Liver (tissue), 9 donors: Measurements from ENCODE around the gene SLC24A3. TPM values are rescaled to one million over a fixed set of nuclear protein-coding genes. Genes with fewer than 3 reads are reported as not detected.
A peak's percentile ranks its signal among the peaks of the same experiment; 100 is the strongest.

Experiments used
- DNase-seq: peaks from one replicate; pipeline ENCODE4 v3.0.0-alpha.2; 2017; ENCODE audit warnings: low spot score
- H3K27ac ChIP-seq, 2 donors: one replicate each; pipeline ENCODE4 v1.7.0; 2013; ENCODE audit warnings: inconsistent platforms in 2 of 2, low read length in 2 of 2, control low read depth in 1 of 2, low read depth in 1 of 2, mild to moderate bottlenecking in 1 of 2
- H3K27me3 ChIP-seq, 4 donors: one replicate each; pipeline versions ENCODE4 v1.6.1 to v1.7.0; 2013; ENCODE audit warnings: low read length in 3 of 4, inconsistent platforms in 1 of 4, mild to moderate bottlenecking in 1 of 4, moderate library complexity in 1 of 4; ENCODE audit not compliant: control insufficient read depth in 4 of 4, insufficient read depth in 4 of 4
- H3K36me3 ChIP-seq, 4 donors: one replicate each; pipeline versions ENCODE4 v1.6.1 to v1.7.0; 2013; ENCODE audit warnings: low read length in 3 of 4, mild to moderate bottlenecking in 3 of 4, low read depth in 1 of 4, moderate library complexity in 1 of 4; ENCODE audit not compliant: control insufficient read depth in 4 of 4, insufficient read depth in 3 of 4
- H3K4me1 ChIP-seq, 4 donors: one replicate each; pipeline versions ENCODE4 v1.6.1 to v1.7.0; 2013; ENCODE audit warnings: low read length in 3 of 4, mild to moderate bottlenecking in 3 of 4, moderate library complexity in 1 of 4; ENCODE audit not compliant: control insufficient read depth in 4 of 4, insufficient read depth in 4 of 4
- H3K4me3 ChIP-seq, 3 donors: one replicate each; pipeline versions ENCODE4 v1.6.1 to v1.7.0; 2013; ENCODE audit warnings: low read length in 3 of 3, control low read depth in 1 of 3, low read depth in 1 of 3, mild to moderate bottlenecking in 1 of 3
- H3K9ac ChIP-seq, 2 donors: one replicate each; pipeline ENCODE4 v1.7.0; 2013; ENCODE audit warnings: low read length in 2 of 2, mild to moderate bottlenecking in 2 of 2, moderate library complexity in 2 of 2, control low read depth in 1 of 2, low read depth in 1 of 2
- H3K9me3 ChIP-seq, 4 donors: one replicate each; pipeline versions ENCODE4 v1.6.1 to v1.7.0; 2013; ENCODE audit warnings: low read length in 3 of 4; ENCODE audit not compliant: control insufficient read depth in 4 of 4
- ATF3 ChIP-seq: IDR thresholded peaks from 2 replicates; pipeline ENCODE4 v1.6.1; 2016; ENCODE audit warnings: antibody characterized with exemption
- CTCF ChIP-seq: fragments of 150-350 bp; IDR thresholded peaks from 2 replicates; pipeline ENCODE4 v1.5.1; 2017; ENCODE audit warnings: improper control_type of control experiment, low read depth, low read length; ENCODE audit not compliant: missing input control
- HNF4A ChIP-seq, 2 donors: conservative IDR thresholded peaks; 2 replicates each; pipeline ENCODE4 v1.6.1; 2016; ENCODE audit warnings: antibody characterized with exemption in 2 of 2, mild to moderate bottlenecking in 2 of 2
- NR2F2 ChIP-seq: IDR thresholded peaks from 2 replicates; pipeline ENCODE4 v1.6.1; 2016; ENCODE audit warnings: antibody characterized with exemption
- RAD21 ChIP-seq, 2 donors: IDR thresholded peaks; 2 replicates each; pipeline ENCODE4 v1.6.1; 2016; ENCODE audit warnings: antibody characterized with exemption in 2 of 2, mild to moderate bottlenecking in 2 of 2
- REST ChIP-seq: IDR thresholded peaks from 2 replicates; pipeline ENCODE4 v1.6.1; 2016; ENCODE audit warnings: antibody characterized with exemption, mild to moderate bottlenecking
- SP1 ChIP-seq: IDR thresholded peaks from 2 replicates; pipeline ENCODE4 v1.6.1; 2018; ENCODE audit warnings: antibody characterized with exemption, mild to moderate bottlenecking
- YY1 ChIP-seq: IDR thresholded peaks from 2 replicates; pipeline ENCODE4 v1.6.1; 2016; ENCODE audit warnings: antibody characterized with exemption, mild to moderate bottlenecking
- ZBTB33 ChIP-seq: IDR thresholded peaks from 2 replicates; pipeline ENCODE4 v1.6.1; 2016; ENCODE audit warnings: antibody characterized with exemption
- WGBS: extraction: QIAGEN DNeasy Blood & Tissue Kit; methylation state at CpG from one replicate; pipeline ENCODE4 v1.1.7; 2013; 5-methylcytosine and 5-hydroxymethylcytosine counted together
- polyA plus RNA-seq, 2 donors: library from polyadenylated mRNA; stranded (reverse) in 1 of 2; unstranded in 1 of 2; fragments of 200-250 nt in 1 of 2; fragments of >200 nt in 1 of 2; fragmentation: Nextera tagmentation in 1 of 2; extraction: Ambion mirVana in 1 of 2; gene quantifications; one replicate each; pipeline versions ENCODE4 v1.2.1 to v1.2.3, GENCODE V29; 2013 to 2015
- total RNA-seq, 2 donors: library from RNA; depleted of rRNA; stranded (reverse); fragments of >200 nt; gene quantifications; one replicate each; pipeline ENCODE4 v1.2.3, GENCODE V29; 2014
- donor health status: healthy.
- donor health status: healthy.
- donor health status: healthy.
- donor health status: healthy.
- donor health status: healthy.

SLC24A3 gene
- total and polyA plus RNA-seq, 4 donors = 0.28 to 1.8 (median 0.46) TPM

GRCh38 chr20:19212821-19213502, 520 bp downstream of the SLC24A3 start:
- Histone ChIP-seq H3K9ac (no peak overlapping the region), H3K27me3 (peaks cover 0 to 9% (median 5%) of the 10 kb centered on the region in 4 donors), H3K4me1 (peaks cover 0 to 13% (median 5%) of the 10 kb centered on the region in 4 donors), H3K9me3 (no peaks in the 10 kb centered on the region), H3K27ac (no peak overlapping the region), H3K36me3 (no peaks in the 10 kb centered on the region), H3K4me3 (peak overlapping the region in 1 of 3 donors; percentile 46)
- peak; percentile 61 for DNase-seq
- WGBS = 4% methylated on average over 58 of the region's 58 CpGs
- TF ChIP-seq HNF4A (conservative IDR thresholded peaks at IDR 0.05) (no peak), RAD21 (IDR thresholded peaks at IDR 0.05) (peak in 1 of 2 donors; percentile 22), CTCF (peak; percentile 14)

GRCh38 chr20:19213946-19214490, 1.6 kb downstream of the SLC24A3 start:
- Histone ChIP-seq H3K27me3 (peaks cover 0 to 9% (median 5%) of the 10 kb centered on the region in 4 donors), H3K4me1 (peaks cover 0 to 13% (median 5%) of the 10 kb centered on the region in 4 donors), H3K27ac (no peak overlapping the region), H3K9me3 (no peaks in the 10 kb centered on the region), H3K36me3 (no peaks in the 10 kb centered on the region), H3K9ac (no peak overlapping the region), H3K4me3 (no peak overlapping the region)
- WGBS = 66% methylated on average over 11 of the region's 11 CpGs
- TF ChIP-seq HNF4A (conservative IDR thresholded peaks at IDR 0.05) = no peak
- no peak for TF ChIP-seq ZBTB33
- TF ChIP-seq RAD21 (IDR thresholded peaks at IDR 0.05) = no peak
- no peak for TF ChIP-seq REST
- no peak for TF ChIP-seq SP1
- TF ChIP-seq ATF3 = no peak
- TF ChIP-seq YY1 = no peak
- no peak for TF ChIP-seq NR2F2
- DNase-seq = no peak
